ENCODE data around the gene SHC3.
"Not testable (repeated sequence)": the region's sequence is repeated elsewhere in the genome, so short reads cannot be mapped to it uniquely, and the experiment has no call there.

Gene SHC3

GRCh38 chr9:89177944-89178829 is at the start of gene SHC3:
Gene SHC3 (minus strand): TSS chr9:89178818. CDS start chr9:89178460, 358 bp downstream.
- peak in 1 of 2 experiments; percentile 45 for DNase-seq

DNA sequence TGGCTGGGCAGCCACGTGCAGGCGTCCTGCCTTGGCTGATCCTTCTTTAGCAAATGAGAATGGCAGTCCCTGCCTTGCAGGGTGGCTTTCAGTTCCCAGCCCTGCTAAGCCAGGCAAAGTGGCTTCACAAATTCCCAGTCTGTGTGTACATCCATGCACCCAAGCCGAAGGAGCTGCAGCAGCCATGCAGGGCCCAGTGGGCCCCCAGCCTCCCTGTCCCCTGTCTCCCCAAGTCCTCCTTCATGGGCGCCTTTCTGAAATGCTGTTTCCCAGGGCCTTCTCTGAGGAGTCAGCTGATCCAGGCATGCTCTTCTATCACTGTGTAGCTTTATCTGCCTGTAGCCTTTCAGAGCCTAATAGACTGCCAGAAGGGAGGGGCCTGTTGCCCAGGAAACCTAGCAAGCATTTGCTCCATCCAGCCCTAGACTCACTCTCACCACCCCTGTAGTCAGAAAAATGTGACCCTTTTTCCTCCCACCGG is 47.4 kb upstream of the SHC3 start:
- peak in 1 of 2 experiments; percentile 5 for DNase-seq

DNA sequence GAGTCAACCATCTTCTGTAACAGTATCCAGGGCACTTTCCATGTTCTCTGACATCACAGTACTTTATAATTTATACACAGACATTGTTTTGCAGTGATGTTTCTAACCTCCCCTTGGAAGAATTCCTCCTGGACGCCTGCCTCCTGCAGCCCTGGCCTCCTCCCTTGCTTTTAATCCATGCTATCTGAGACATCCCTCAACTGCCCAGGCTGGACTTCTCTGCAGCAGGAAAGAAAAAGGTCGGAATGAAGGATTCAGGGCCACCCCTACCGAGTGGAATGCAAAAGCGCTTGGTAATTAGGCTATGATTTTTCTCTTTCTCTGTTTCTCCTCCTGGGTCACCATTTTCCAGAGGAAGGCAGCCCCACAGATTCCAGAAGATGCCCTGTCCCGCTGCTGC is 47.0 kb upstream of the SHC3 start:
- no peak for DNase-seq

DNA sequence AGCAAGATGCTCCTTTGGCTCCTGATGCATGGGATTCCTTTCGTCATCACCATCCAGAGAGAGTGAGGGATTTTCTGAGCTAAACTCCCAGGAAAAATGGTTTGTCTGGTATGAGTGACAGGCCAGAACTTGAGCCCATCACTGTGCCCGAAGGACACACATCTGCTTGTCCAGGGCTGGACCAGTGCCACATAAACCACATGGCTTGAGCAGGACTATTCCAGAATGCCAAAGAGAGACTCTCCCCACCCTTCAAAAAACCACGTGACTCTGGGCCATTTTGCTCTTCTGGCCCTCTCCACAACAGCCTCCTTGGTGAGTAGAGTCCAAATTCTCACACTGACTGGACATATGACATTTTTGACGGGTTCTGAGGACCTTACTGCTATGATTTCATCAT is 46.4 kb upstream of the SHC3 start:
- no peak for DNase-seq

GRCh38 chr9:89224633-89225032 is 46.0 kb upstream of the SHC3 start:
- DNase-seq = no peak

- peak; percentile 4 to 67 for DNase-seq
These were observed 44.9 kb upstream of the SHC3 start for GRCh38 chr9:89223396-89223977.

GRCh38 chr9:89219637-89220036 is 41.0 kb upstream of the SHC3 start:
- no peak for DNase-seq

DNA sequence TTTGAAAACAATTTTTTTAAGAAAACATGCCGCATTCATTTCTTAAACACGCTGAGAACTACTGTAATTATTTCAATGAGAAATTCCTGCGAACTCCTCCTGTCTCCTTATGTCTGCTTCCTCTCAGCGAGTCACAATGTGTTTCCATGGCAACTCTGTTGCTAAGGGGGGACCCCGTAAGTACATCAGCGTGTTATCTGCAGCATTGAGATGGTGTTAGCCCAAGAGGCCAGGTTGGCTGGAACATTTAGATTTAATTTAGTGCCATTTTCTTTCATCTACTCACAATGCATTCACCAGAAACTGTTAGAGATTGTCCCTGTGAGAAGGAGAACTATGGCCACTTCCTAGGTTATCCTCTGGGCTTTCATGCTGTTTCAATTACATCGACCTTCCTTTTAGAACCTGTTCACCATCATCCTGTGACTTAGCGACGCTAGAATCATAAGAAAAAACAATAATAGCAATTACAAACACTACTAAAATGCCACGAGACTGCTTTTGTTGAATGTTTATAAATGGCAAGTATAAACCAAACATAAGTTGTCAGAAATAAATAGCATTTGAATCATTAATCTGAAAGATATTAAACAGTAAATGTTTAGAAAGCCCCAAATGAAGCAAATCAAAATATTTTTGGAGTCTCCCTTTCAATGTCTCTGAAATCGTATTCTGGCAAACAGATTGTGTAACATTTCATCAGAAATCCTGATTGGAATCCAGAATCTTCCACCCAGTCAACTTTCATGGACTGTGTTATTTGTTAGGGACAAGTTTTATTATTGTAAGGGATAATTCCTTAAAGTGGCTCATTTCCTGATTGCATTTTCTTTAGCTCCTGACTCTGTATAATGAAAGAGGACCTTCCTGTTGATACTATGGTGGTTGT is 39.7 kb upstream of the SHC3 start:
- DNase-seq = no peak

DNA sequence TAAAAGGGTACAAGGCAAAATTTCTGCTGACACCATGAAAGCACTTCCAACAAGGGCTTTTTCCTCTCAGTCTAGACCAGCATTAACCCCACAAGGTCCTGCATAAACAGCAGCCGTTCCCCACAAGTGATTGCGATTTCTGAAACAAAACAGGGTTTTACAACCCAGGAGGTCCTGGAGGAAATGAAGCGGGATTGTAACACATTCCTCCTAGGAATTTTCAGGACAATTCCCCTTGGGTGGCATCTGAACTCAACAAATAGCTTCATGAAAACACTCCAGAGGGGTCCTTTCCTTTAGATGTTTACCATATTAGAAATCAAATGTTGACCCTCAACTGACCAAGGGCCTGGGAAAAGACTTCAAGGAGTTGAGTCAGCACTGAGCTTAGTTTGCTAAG is 36.7 kb upstream of the SHC3 start:
- DNase-seq = no peak

DNA sequence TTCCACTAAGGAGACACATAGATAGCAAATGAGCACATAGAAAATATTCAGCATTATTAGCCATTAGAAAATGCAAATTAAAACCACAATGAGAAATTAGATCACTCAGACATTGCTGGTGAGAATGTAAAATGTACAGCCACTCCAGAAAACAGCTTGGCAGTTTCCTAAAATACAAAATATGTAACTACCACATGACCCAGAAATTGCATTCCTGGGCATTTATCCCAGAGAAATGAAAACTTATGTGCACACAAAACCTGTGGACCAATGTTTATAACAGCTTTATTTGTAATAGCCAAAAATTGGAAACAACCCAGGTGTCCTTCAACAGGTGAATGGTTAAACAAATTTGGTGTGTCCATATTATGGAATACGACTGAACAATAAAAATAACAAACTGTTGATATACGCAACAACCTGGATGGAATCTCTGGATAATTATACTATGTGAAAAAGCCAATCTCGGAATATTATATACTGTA is 34.8 kb upstream of the SHC3 start:
- DNase-seq = no peak

GRCh38 chr9:89212171-89212570 is 33.6 kb upstream of the SHC3 start:
- DNase-seq = no peak

DNA sequence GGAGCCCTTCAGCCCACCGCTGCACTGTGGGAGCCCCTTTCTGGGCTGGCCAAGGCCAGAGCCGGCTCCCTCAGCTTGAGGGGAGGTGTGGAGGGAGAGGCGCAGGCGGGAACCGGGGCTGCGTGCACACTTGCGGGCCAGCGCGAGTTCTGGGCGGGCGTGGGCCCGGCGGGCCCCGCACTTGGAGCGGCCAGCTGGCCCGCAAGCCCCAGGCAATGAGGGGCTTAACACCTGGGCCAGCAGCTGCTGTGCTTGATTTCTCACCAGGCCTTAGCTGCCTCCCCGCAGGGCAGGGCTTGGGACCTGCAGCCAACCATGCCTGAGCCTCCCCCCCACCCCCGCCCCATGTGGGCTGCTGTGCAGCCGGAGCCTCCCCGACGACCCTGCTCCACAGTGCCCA is 30.7 kb upstream of the SHC3 start:
- not testable (repeated sequence) for DNase-seq

- DNase-seq = no peak
These were observed 28.4 kb upstream of the SHC3 start for GRCh38 chr9:89207026-89207425.

GRCh38 chr9:89204801-89205200 is 26.2 kb upstream of the SHC3 start:
- no peak for DNase-seq

GRCh38 chr9:89195131-89195797 is 16.6 kb upstream of the SHC3 start:
- no peak for DNase-seq

DNA sequence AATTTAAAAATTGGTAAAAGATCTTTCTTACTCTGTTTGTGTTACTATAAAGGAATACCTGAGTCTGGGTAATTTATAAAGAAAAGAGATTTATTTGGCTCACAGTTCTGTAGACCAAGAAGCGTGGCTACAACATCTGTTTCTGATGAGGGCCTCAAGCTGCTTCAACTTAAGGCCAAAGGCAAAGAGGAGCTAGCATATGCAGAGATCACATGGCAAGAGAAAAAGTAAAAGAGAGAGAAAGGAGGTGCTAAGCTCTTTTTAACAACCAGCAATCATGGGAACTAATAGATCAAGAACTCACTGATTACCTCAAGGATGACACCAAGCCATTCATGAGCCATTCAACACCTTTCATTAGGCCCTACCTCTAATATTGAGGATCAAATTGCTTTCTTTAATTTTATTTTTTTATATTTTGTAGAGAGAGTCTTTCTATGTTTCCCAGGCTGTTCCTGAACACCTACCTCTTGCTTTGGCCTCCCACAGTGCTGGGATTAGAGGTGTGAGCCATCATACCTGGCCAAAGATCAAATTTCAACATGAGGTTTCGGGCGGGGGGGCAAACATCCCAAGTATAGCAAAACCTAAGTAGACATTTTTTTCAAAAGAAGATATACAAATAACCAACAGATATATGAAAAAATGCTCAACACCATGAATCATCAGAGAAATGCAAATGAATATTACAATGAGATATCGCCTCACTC is 16.0 kb upstream of the SHC3 start:
- DNase-seq = no peak

DNA sequence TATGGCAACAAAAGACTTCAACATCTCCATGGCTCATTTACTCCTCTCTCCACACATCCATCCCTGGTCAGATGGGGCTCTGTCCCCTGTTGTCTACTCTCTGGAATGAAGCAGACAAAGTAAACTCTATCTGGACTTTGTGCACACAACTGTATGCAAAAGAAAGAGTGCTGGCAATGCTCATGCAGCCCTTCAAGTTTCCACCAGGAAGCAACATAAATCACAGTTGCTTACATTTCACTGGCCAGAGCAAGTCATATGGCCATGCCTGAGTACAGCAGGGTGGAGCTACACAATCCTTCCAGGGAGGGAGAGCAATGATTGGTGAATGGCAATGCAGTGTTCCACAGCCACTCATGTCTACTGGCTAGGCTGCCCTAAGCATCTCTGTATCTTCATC is 12.4 kb upstream of the SHC3 start:
- DNase-seq = no peak

- no peak for DNase-seq
These were observed 10.6 kb upstream of the SHC3 start for GRCh38 chr9:89189215-89189614.

DNA sequence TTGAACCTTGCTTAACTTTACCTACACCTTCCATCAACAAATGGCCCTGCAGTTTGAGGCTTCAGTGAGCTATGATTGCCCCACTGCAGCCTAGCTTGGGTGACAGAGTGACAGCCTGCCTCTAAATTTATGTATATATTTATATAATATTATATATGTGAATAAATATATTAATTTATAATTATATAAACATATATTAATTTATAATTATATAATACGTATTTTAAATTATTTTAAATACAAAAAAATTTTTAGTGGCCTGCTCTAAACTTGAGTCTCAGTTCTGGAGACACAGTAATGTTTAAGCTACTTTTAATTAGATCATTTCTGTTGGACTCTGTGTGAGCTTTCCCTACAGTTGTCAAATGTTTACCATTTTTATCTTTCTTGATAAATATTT is 9.3 kb upstream of the SHC3 start:
- no peak for DNase-seq

- DNase-seq = no peak
These were observed 8.9 kb upstream of the SHC3 start for GRCh38 chr9:89187541-89187940.

- no peak for DNase-seq
These were observed 8.3 kb upstream of the SHC3 start for GRCh38 chr9:89186960-89187359.

DNA sequence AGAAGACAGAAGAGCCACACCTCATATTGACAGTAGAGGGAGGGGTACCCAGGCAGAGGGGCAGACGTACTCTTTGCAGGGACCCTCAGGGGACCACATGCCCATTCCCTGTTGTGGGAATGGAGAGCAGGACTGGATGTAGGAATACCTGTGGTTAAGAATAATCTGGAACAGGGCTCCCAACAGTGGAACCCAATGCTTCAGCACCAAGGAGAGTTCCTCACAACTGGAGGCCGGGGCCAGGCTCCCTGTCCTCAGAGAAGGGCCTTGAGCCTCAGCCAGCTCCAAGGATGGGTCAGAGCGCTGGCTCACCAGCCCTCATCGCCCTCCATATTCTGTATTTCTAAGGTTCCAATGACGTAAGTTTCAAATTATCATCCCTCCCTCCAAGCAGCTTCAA is 7.4 kb upstream of the SHC3 start:
- DNase-seq = no peak
